MM.1S (cell line): ENCODE data around the gene MYLK2.

Experiments used
- EZH2 ChIP-seq: fragments of 300-600 bp; sonication (generic); optimal IDR thresholded peaks from 2 replicates; pipeline ENCODE3; 2017; ENCODE audit warnings: low read depth, mild to moderate bottlenecking, antibody characterized with exemption, low read length, mixed read lengths
- EZH2phosphoT487 ChIP-seq: fragments of 300-600 bp; sonication (generic); IDR thresholded peaks from 2 replicates; pipeline ENCODE4 v1.6.1; 2018; ENCODE audit warnings: antibody characterized with exemption, low read length
- TF ChIP-seq, protein P1 (sequence below): fragments of 300-600 bp; sonication (generic); IDR thresholded peaks from 2 replicates; pipeline ENCODE4 v1.5.1; 2016; ENCODE audit warnings: antibody characterized with exemption, low read length, mixed read lengths

DNA sequence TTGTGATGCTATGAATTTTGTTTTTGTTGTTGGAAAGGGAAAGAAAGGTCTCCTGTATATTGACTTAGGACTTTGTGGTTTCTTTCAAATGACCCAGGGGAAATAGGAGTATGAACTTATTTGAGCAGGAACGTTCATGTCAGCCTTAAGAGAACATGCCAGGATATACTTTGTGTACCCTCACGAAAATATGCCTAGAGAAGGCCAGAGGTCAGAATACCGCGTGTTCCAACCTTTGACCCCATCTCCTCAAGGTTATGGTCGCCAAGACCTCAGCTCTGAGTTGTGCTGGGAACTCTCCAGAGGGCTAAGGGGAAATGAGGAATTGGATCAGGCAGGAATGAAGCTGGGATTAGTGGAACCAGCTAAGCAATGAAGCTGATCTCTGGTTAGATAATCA is 62.8 kb downstream of the MYLK2 start:
- TF ChIP-seq, protein P1, sequence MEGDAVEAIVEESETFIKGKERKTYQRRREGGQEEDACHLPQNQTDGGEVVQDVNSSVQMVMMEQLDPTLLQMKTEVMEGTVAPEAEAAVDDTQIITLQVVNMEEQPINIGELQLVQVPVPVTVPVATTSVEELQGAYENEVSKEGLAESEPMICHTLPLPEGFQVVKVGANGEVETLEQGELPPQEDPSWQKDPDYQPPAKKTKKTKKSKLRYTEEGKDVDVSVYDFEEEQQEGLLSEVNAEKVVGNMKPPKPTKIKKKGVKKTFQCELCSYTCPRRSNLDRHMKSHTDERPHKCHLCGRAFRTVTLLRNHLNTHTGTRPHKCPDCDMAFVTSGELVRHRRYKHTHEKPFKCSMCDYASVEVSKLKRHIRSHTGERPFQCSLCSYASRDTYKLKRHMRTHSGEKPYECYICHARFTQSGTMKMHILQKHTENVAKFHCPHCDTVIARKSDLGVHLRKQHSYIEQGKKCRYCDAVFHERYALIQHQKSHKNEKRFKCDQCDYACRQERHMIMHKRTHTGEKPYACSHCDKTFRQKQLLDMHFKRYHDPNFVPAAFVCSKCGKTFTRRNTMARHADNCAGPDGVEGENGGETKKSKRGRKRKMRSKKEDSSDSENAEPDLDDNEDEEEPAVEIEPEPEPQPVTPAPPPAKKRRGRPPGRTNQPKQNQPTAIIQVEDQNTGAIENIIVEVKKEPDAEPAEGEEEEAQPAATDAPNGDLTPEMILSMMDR, result no peak
- no peak for TF ChIP-seq EZH2
- TF ChIP-seq EZH2phosphoT487, result no peak
